ENCODE data around the gene INO80E.

The INO80E gene

GRCh38 chr16:29975134-29975538 lies 20.9 kb upstream of the INO80E start:
- H2BK5ac ChIP-seq (ENCODE audit: low read depth, low read length, poor library complexity, severe bottlenecking), result no peak overlapping the region
- H3K4ac ChIP-seq (ENCODE audit: low read depth in 1 of 2, low read length in 2 of 2), result peak overlapping the region in 1 of 2 experiments; percentile 64
- no peak overlapping the region for H2AFZ ChIP-seq (ENCODE audit: low read depth, low read length)
- peak overlapping the region in 1 of 2 experiments; percentile 36 for H3K14ac ChIP-seq (ENCODE audit: low read length in 2 of 2)
- no peak overlapping the region for H2AK5ac ChIP-seq (ENCODE audit: low read length, severe bottlenecking)
- peak overlapping the region; percentile 16 for H2BK15ac ChIP-seq (ENCODE audit: low read depth, poor library complexity, severe bottlenecking)
- no peaks in the 10 kb centered on the region for H3K9me3 ChIP-seq (ENCODE audit: control insufficient read depth, low read length)
- 79% methylated on average over 5 of the region's 5 CpGs for WGBS
- peak overlapping the region; percentile 80 for H3K4me2 ChIP-seq (ENCODE audit: low read length, poor library complexity, severe bottlenecking)
- peaks cover 44 to 52% of the 10 kb centered on the region in 2 experiments for H3K36me3 ChIP-seq (ENCODE audit: control insufficient read depth in 1 of 2, insufficient read depth in 2 of 2, low read depth in 1 of 2, low read length in 2 of 2)
- no peak for DNase-seq
- H3K9ac ChIP-seq (ENCODE audit: low read length), result peak overlapping the region; percentile 97
- H3K79me1 ChIP-seq (replicated peaks; ENCODE audit: low read length, poor library complexity, severe bottlenecking), result peaks cover 26% of the 10 kb centered on the region
- H3K4me1 ChIP-seq (ENCODE audit: control insufficient read depth, insufficient read depth, low read depth, low read length), result peaks cover 18% of the 10 kb centered on the region
- no peak overlapping the region for H2BK120ac ChIP-seq (ENCODE audit: low read depth, low read length)
- no peak overlapping the region for H3K18ac ChIP-seq (ENCODE audit: low read depth in 1 of 2, low read length in 2 of 2)
- H3K23ac ChIP-seq (ENCODE audit: low read length in 2 of 2), result no peak overlapping the region
- H2BK12ac ChIP-seq (ENCODE audit: low read length in 2 of 2), result no peak overlapping the region
- peak overlapping the region; percentile 78 to 98 for H3K4me3 ChIP-seq (ENCODE audit: insufficient read depth in 1 of 2, low read depth in 1 of 2, low read length in 2 of 2)
- H4K8ac ChIP-seq (ENCODE audit: low read length), result no peak overlapping the region
- H3K27me3 ChIP-seq (ENCODE audit: control insufficient read depth in 1 of 2, insufficient read depth in 1 of 2, low read length in 2 of 2), result no peaks in the 10 kb centered on the region
- no peak overlapping the region for H3K27ac ChIP-seq (ENCODE audit: low read length, poor library complexity, severe bottlenecking)
- no peak overlapping the region for H4K91ac ChIP-seq (ENCODE audit: low read length)

- H3K4me2 ChIP-seq (ENCODE audit: low read length, poor library complexity, severe bottlenecking), result peak overlapping the region; percentile 80
- H3K36me3 ChIP-seq (ENCODE audit: control insufficient read depth in 1 of 2, insufficient read depth in 2 of 2, low read depth in 1 of 2, low read length in 2 of 2), result peaks cover 43 to 57% of the 10 kb centered on the region in 2 experiments
- DNase-seq, result no peak
Measured at GRCh38 chr16:29975811-29976511, 20.1 kb upstream of the INO80E start.

GRCh38 chr16:29977063-29977825 lies 18.8 kb upstream of the INO80E start:
- Histone ChIP-seq H3K23ac (ENCODE audit: low read length in 2 of 2) (no peak overlapping the region), H2BK15ac (ENCODE audit: low read depth, poor library complexity, severe bottlenecking) (no peak overlapping the region), H3K18ac (ENCODE audit: low read depth in 1 of 2, low read length in 2 of 2) (no peak overlapping the region), H3K27me3 (ENCODE audit: control insufficient read depth in 1 of 2, insufficient read depth in 1 of 2, low read length in 2 of 2) (no peaks in the 10 kb centered on the region), H3K4me2 (ENCODE audit: low read length, poor library complexity, severe bottlenecking) (peak overlapping the region; percentile 31), H2BK5ac (ENCODE audit: low read depth, low read length, poor library complexity, severe bottlenecking) (no peak overlapping the region), H2AK5ac (ENCODE audit: low read length, severe bottlenecking) (no peak overlapping the region), H2BK12ac (ENCODE audit: low read length in 2 of 2) (no peak overlapping the region), H2BK120ac (ENCODE audit: low read depth, low read length) (no peak overlapping the region), H3K9me3 (ENCODE audit: control insufficient read depth, low read length) (no peaks in the 10 kb centered on the region), H3K4me3 (ENCODE audit: insufficient read depth in 1 of 2, low read depth in 1 of 2, low read length in 2 of 2) (no peak overlapping the region), H3K36me3 (ENCODE audit: control insufficient read depth in 1 of 2, insufficient read depth in 2 of 2, low read depth in 1 of 2, low read length in 2 of 2) (peaks cover 49 to 59% of the 10 kb centered on the region in 2 experiments), H4K91ac (ENCODE audit: low read length) (no peak overlapping the region), H3K14ac (ENCODE audit: low read length in 2 of 2) (no peak overlapping the region), H3K79me1 (replicated peaks; ENCODE audit: low read length, poor library complexity, severe bottlenecking) (peaks cover 36% of the 10 kb centered on the region), H4K8ac (ENCODE audit: low read length) (no peak overlapping the region), H2AFZ (ENCODE audit: low read depth, low read length) (no peak overlapping the region), H3K9ac (ENCODE audit: low read length) (peak overlapping the region; percentile 97), H3K4ac (ENCODE audit: low read depth in 1 of 2, low read length in 2 of 2) (no peak overlapping the region), H3K27ac (ENCODE audit: low read length, poor library complexity, severe bottlenecking) (no peak overlapping the region), H3K4me1 (ENCODE audit: control insufficient read depth, insufficient read depth, low read depth, low read length) (peaks cover 18% of the 10 kb centered on the region)
- 89% methylated on average over 9 of the region's 9 CpGs for WGBS
- no peak for DNase-seq

More at GRCh38 chr16:29975811-29976511, 20.1 kb upstream of the INO80E start:
- Histone ChIP-seq H3K18ac (ENCODE audit: low read depth in 1 of 2, low read length in 2 of 2) (no peak overlapping the region), H3K27ac (ENCODE audit: low read length, poor library complexity, severe bottlenecking) (no peak overlapping the region), H2BK5ac (ENCODE audit: low read depth, low read length, poor library complexity, severe bottlenecking) (no peak overlapping the region), H3K4me3 (ENCODE audit: insufficient read depth in 1 of 2, low read depth in 1 of 2, low read length in 2 of 2) (peak overlapping the region; percentile 26 to 98), H3K27me3 (ENCODE audit: control insufficient read depth in 1 of 2, insufficient read depth in 1 of 2, low read length in 2 of 2) (no peaks in the 10 kb centered on the region), H2BK15ac (ENCODE audit: low read depth, poor library complexity, severe bottlenecking) (no peak overlapping the region), H3K79me1 (replicated peaks; ENCODE audit: low read length, poor library complexity, severe bottlenecking) (peaks cover 29% of the 10 kb centered on the region), H4K8ac (ENCODE audit: low read length) (no peak overlapping the region), H2BK120ac (ENCODE audit: low read depth, low read length) (no peak overlapping the region), H2AFZ (ENCODE audit: low read depth, low read length) (no peak overlapping the region), H3K4me1 (ENCODE audit: control insufficient read depth, insufficient read depth, low read depth, low read length) (peaks cover 18% of the 10 kb centered on the region), H3K4ac (ENCODE audit: low read depth in 1 of 2, low read length in 2 of 2) (no peak overlapping the region), H2AK5ac (ENCODE audit: low read length, severe bottlenecking) (no peak overlapping the region), H4K91ac (ENCODE audit: low read length) (no peak overlapping the region), H3K9ac (ENCODE audit: low read length) (peak overlapping the region; percentile 97), H2BK12ac (ENCODE audit: low read length in 2 of 2) (no peak overlapping the region), H3K23ac (ENCODE audit: low read length in 2 of 2) (peak overlapping the region in 1 of 2 experiments; percentile 2), H3K14ac (ENCODE audit: low read length in 2 of 2) (no peak overlapping the region), H3K9me3 (ENCODE audit: control insufficient read depth, low read length) (no peaks in the 10 kb centered on the region)
- 63% methylated on average over 5 of the region's 6 CpGs for WGBS

DNA sequence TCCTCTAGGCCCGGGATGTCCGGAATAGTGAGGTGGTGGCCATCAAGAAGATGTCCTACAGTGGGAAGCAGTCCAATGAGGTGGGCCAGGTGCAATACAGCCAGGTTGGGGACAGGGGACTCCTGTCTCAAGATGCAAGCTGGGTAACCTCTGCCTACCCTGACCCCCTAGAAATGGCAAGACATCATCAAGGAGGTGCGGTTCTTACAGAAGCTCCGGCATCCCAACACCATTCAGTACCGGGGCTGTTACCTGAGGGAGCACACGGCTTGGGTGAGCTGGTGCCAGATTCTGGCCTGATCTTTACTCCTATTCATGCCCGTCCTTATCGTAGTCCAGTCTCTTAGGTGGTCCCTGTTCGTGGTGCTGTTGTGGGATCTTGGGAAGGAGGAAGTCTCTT lies 18.0 kb upstream of the INO80E start:
- Histone ChIP-seq H3K4me1 (ENCODE audit: control insufficient read depth, insufficient read depth, low read depth, low read length) (peaks cover 18% of the 10 kb centered on the region), H3K36me3 (ENCODE audit: control insufficient read depth in 1 of 2, insufficient read depth in 2 of 2, low read depth in 1 of 2, low read length in 2 of 2) (peaks cover 54 to 59% of the 10 kb centered on the region in 2 experiments), H3K79me1 (replicated peaks; ENCODE audit: low read length, poor library complexity, severe bottlenecking) (peaks cover 33% of the 10 kb centered on the region), H2AK5ac (ENCODE audit: low read length, severe bottlenecking) (no peak overlapping the region), H4K91ac (ENCODE audit: low read length) (no peak overlapping the region), H3K18ac (ENCODE audit: low read depth in 1 of 2, low read length in 2 of 2) (no peak overlapping the region), H3K14ac (ENCODE audit: low read length in 2 of 2) (no peak overlapping the region), H2BK120ac (ENCODE audit: low read depth, low read length) (no peak overlapping the region), H3K4me2 (ENCODE audit: low read length, poor library complexity, severe bottlenecking) (no peak overlapping the region), H2AFZ (ENCODE audit: low read depth, low read length) (no peak overlapping the region), H3K9me3 (ENCODE audit: control insufficient read depth, low read length) (no peaks in the 10 kb centered on the region), H3K27me3 (ENCODE audit: control insufficient read depth in 1 of 2, insufficient read depth in 1 of 2, low read length in 2 of 2) (no peaks in the 10 kb centered on the region), H3K4ac (ENCODE audit: low read depth in 1 of 2, low read length in 2 of 2) (no peak overlapping the region), H3K4me3 (ENCODE audit: insufficient read depth in 1 of 2, low read depth in 1 of 2, low read length in 2 of 2) (no peak overlapping the region), H3K27ac (ENCODE audit: low read length, poor library complexity, severe bottlenecking) (no peak overlapping the region), H3K23ac (ENCODE audit: low read length in 2 of 2) (no peak overlapping the region), H2BK5ac (ENCODE audit: low read depth, low read length, poor library complexity, severe bottlenecking) (no peak overlapping the region), H2BK15ac (ENCODE audit: low read depth, poor library complexity, severe bottlenecking) (no peak overlapping the region), H2BK12ac (ENCODE audit: low read length in 2 of 2) (no peak overlapping the region), H3K9ac (ENCODE audit: low read length) (no peak overlapping the region), H4K8ac (ENCODE audit: low read length) (no peak overlapping the region)
- WGBS, result 98% methylated on average over 9 of the region's 9 CpGs
- no peak for DNase-seq

All from mesenchymal stem cell (in vitro differentiated cells and primary cell).